Tibial nerve (tissue), 4 donors: Measurements from ENCODE around the gene CFAP45.

ENCODE experiments used
- EP300 ChIP-seq, 2 donors: sonication (generic); formaldehyde crosslinking; IDR thresholded peaks; one replicate each; pipeline ENCODE4 v1.6.1; 2017; ENCODE audit warnings: antibody characterized with exemption in 2 of 2, mild to moderate bottlenecking in 1 of 2
- POLR2A ChIP-seq, 2 donors: fragments of 450-650 bp; IDR thresholded peaks; one replicate each; pipeline ENCODE4 v1.6.1; 2017; ENCODE audit warnings: antibody characterized with exemption in 2 of 2, mild to moderate bottlenecking in 2 of 2, moderate library complexity in 2 of 2
- TF ChIP-seq, protein P1 (sequence below), 5 experiments: fragments of 200-600 bp in 3 of 5; fragments of 450-650 bp in 2 of 5; sonication (generic) in 3 of 5; IDR thresholded peaks; one replicate each; pipeline ENCODE4 v1.5.1; 2016 to 2019; ENCODE audit warnings: antibody characterized with exemption in 5 of 5, mild to moderate bottlenecking in 3 of 5, moderate library complexity in 2 of 5

DNA sequence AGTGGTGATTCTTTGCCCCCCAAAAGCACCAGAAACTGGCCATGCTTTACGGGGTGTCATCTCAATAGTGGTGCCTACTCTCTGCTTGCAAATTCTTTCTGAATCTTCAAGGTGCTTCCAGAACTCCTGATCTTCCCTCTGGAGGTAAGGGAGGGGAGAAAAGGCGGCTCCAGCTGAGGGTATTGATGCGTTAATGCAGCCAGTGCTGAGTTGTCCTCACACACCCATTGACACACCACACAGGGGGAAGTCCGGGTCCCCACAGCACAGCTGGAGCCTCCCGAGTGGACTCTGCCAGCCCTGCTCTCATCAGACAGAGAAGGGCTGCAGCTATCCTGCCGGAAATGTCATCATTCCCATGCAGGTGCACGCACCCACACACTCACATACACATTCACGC lies 38.7 kb downstream of the CFAP45 start:
- TF ChIP-seq, protein P1, sequence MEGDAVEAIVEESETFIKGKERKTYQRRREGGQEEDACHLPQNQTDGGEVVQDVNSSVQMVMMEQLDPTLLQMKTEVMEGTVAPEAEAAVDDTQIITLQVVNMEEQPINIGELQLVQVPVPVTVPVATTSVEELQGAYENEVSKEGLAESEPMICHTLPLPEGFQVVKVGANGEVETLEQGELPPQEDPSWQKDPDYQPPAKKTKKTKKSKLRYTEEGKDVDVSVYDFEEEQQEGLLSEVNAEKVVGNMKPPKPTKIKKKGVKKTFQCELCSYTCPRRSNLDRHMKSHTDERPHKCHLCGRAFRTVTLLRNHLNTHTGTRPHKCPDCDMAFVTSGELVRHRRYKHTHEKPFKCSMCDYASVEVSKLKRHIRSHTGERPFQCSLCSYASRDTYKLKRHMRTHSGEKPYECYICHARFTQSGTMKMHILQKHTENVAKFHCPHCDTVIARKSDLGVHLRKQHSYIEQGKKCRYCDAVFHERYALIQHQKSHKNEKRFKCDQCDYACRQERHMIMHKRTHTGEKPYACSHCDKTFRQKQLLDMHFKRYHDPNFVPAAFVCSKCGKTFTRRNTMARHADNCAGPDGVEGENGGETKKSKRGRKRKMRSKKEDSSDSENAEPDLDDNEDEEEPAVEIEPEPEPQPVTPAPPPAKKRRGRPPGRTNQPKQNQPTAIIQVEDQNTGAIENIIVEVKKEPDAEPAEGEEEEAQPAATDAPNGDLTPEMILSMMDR (IDR thresholded peaks at IDR 0.05) = no peak
- TF ChIP-seq POLR2A (IDR thresholded peaks at IDR 0.05) (no peak), EP300 (IDR thresholded peaks at IDR 0.05) (no peak)
